MCF 10A (cell line): Measurements from ENCODE around the gene SGCG. TPM values are rescaled to one million over a fixed set of nuclear protein-coding genes. Genes with fewer than 3 reads are reported as not detected.

Experiments used
- BruUV-seq: library from RNA; stranded (reverse); fragments of 400-500 nt; replicated peaks from 2 replicates; lab custom pipeline; 2021; lab: Mats Ljungman, UMichigan
- CTCF ChIA-PET: fragments of 300-600 bp; sonication (Branson Sonifier 250); formaldehyde crosslinking; extraction: SDS; loops from one replicate; lab custom pipeline; 2021; ENCODE audit warnings: antibody characterized with exemption, inconsistent platforms; lab: Yijun Ruan, JAX
- POLR2A ChIA-PET: fragments of 300-600, 350-650 bp; sonication (Branson Sonifier 250); formaldehyde crosslinking; extraction: SDS; loops from one replicate; lab custom pipeline; 2020; ENCODE audit warnings: antibody characterized with exemption, inconsistent platforms; lab: Yijun Ruan, JAX
- DNase-seq: peaks from one replicate; pipeline ENCODE4 v3.0.0-alpha.2; 2018; ENCODE audit not compliant: unreplicated experiment
- H3K27ac Mint-ChIP-seq: one replicate; pipeline ENCODE4 v1.8.0; 2022; ENCODE audit warnings: mild to moderate bottlenecking, low read depth, mixed read lengths; ENCODE audit not compliant: unreplicated experiment
- H3K27me3 Mint-ChIP-seq: one replicate; pipeline ENCODE4 v1.8.0; 2022; ENCODE audit warnings: mixed read lengths; ENCODE audit not compliant: insufficient read depth, unreplicated experiment
- H3K36me3 Mint-ChIP-seq: one replicate; pipeline ENCODE4 v1.8.0; 2022; ENCODE audit warnings: mild to moderate bottlenecking, moderate library complexity, mixed read lengths; ENCODE audit not compliant: insufficient read depth, unreplicated experiment
- H3K4me1 Mint-ChIP-seq: one replicate; pipeline ENCODE4 v1.8.0; 2022; ENCODE audit warnings: mixed read lengths; ENCODE audit not compliant: insufficient read depth, unreplicated experiment
- H3K4me3 Mint-ChIP-seq: one replicate; pipeline ENCODE4 v1.8.0; 2022; ENCODE audit warnings: mild to moderate bottlenecking, moderate library complexity, mixed read lengths; ENCODE audit not compliant: unreplicated experiment
- H3K9me3 Mint-ChIP-seq: one replicate; pipeline ENCODE4 v1.8.0; 2022; ENCODE audit warnings: mixed read lengths; ENCODE audit not compliant: unreplicated experiment
- intact Hi-C: fragments of 100-400 bp; cut with micrococcal nuclease; formaldehyde crosslinking; loops from 2 replicates; pipeline ENCODE4 v1.14.1; 2022
- total RNA-seq: library from RNA; stranded (reverse); gene quantifications from 2 replicates; pipeline ENCODE4 v1.2.3, GENCODE V29; 2022
- TF ChIP-seq, protein P1 (sequence below): fragments of 200-600 bp; IDR thresholded peaks from one replicate; pipeline ENCODE4 v1.8.0; 2022; ENCODE audit warnings: antibody characterized with exemption, mild to moderate bottlenecking; ENCODE audit not compliant: unreplicated experiment

The SGCG gene
- total RNA-seq, 1 experiment from 2014 or later, result not detected

DNA sequence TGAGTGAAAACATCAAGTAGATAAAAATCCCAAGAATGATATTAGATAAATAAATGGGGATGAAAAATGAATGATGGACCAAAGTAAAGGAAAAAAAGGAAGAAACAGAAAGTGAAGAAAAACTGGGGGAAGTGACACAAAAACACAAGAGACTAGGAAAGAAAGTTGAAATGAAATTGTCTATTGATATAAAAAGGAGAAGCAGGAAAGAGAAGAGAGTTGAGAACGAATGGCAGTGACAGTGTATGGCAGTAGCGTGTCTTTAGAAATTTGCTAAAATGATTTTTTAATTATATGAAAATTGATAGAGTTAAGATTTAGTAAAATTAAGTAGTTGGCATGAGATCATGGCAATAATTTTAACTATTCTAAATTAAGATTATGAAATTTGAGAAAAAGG, 36.3 kb upstream of the SGCG start:
- intact Hi-C loops, result no loop called here
- no peak overlapping the region for H3K4me3 Mint-ChIP-seq
- TF ChIP-seq, protein P1, sequence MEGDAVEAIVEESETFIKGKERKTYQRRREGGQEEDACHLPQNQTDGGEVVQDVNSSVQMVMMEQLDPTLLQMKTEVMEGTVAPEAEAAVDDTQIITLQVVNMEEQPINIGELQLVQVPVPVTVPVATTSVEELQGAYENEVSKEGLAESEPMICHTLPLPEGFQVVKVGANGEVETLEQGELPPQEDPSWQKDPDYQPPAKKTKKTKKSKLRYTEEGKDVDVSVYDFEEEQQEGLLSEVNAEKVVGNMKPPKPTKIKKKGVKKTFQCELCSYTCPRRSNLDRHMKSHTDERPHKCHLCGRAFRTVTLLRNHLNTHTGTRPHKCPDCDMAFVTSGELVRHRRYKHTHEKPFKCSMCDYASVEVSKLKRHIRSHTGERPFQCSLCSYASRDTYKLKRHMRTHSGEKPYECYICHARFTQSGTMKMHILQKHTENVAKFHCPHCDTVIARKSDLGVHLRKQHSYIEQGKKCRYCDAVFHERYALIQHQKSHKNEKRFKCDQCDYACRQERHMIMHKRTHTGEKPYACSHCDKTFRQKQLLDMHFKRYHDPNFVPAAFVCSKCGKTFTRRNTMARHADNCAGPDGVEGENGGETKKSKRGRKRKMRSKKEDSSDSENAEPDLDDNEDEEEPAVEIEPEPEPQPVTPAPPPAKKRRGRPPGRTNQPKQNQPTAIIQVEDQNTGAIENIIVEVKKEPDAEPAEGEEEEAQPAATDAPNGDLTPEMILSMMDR, result no peak
- CTCF ChIA-PET, result no interaction called here
- no TSS peak for BruUV-seq
- H3K36me3 Mint-ChIP-seq, result no peaks in the 10 kb centered on the region
- H3K27me3 Mint-ChIP-seq, result no peaks in the 10 kb centered on the region
- peaks cover 18% of the 10 kb centered on the region for H3K4me1 Mint-ChIP-seq
- DNase-seq, result no peak
- H3K9me3 Mint-ChIP-seq, result no peaks in the 10 kb centered on the region
- no peak overlapping the region for H3K27ac Mint-ChIP-seq
- POLR2A ChIA-PET, result no interaction called here

DNA sequence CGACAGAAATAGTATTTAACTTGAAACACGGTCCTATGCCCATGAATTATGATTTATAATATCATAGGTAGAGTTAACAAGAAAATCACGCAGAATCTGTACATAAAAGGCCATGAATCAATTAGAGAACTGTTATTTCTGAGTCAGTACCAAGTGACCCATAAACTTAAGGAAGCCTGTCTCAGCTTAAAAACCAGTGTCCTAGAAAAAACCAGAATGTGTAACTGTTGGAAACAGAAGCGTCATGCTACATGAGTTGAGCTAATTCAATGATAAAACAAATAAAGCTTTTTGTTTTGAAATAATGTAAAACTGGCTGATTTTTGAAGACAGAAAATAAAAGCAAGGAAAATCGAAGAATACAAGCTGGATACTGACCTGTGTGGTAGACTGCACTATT, 34.8 kb upstream of the SGCG start:
- BruUV-seq, result no TSS peak
- POLR2A ChIA-PET, result interaction anchor here (1.2 kb wide), 1 partner anchor 16 kb away, joined by 3 read pairs; no protein-coding TSS in a partner anchor

DNA sequence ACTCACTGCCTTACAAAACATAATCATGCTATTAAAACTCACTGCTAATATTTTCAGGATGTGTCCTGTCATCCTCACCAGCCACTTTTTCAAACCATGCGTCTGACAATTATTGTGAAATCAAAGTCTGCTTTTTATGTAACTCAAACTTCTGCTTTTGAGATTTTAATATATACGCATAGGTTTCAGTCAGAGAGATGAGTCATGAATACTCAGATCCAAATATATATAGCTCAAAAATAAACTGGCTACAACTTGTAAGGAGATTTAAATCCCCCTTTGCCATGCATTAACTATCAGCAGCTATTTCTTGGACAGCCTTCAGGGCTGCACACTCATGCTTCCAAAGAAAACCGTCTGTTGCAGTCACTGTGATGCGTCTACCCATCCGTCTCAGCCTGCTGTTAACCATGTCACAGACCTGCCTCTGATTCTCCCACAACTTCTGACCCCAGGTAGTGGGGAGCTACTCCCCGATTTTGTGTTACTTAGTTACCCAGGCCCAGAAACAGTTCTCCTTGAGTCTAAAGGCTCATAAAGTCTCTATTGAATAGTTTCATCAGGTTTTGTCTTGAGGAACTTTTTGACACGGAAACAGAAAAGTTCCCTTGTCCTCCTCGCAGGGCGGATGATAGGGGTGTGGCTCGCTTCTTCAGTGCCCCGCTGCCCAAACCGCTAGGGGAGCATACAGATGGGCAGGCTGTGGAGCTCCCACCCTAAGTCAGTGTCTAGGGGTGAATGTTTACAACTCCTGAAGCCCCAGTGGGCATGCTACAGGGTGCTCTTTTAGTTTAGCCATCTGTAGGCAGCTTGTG, 33.8 kb upstream of the SGCG start:
- H3K36me3 Mint-ChIP-seq, result no peaks in the 10 kb centered on the region
- no peak overlapping the region for H3K27ac Mint-ChIP-seq
- TF ChIP-seq, protein P1, result no peak
- H3K27me3 Mint-ChIP-seq, result no peaks in the 10 kb centered on the region
- POLR2A ChIA-PET, result interaction anchor here (1.2 kb wide), 1 partner anchor 17 kb away, joined by 3 read pairs; no protein-coding TSS in a partner anchor
- CTCF ChIA-PET, result interaction anchor here (1.0 to 1.1 kb wide), 2 partner anchors 15 to 23 kb away, joined by 3 to 4 read pairs; no protein-coding TSS in a partner anchor
- H3K4me3 Mint-ChIP-seq, result no peak overlapping the region
- DNase-seq, result no peak
- H3K4me1 Mint-ChIP-seq, result peaks cover 11% of the 10 kb centered on the region
- BruUV-seq, result no TSS peak
- intact Hi-C loops, result no loop called here
- H3K9me3 Mint-ChIP-seq, result no peaks in the 10 kb centered on the region

More for the DNA sequence above, 34.8 kb upstream of the SGCG start:
- Mint-ChIP-seq H3K27me3 (no peaks in the 10 kb centered on the region), H3K4me1 (peaks cover 11% of the 10 kb centered on the region), H3K9me3 (no peaks in the 10 kb centered on the region), H3K4me3 (no peak overlapping the region), H3K36me3 (no peaks in the 10 kb centered on the region), H3K27ac (no peak overlapping the region)
- intact Hi-C loops, result no loop called here
- TF ChIP-seq, protein P1, result no peak
- DNase-seq, result no peak
- CTCF ChIA-PET, result interaction anchor here (1.1 to 1.2 kb wide), 2 partner anchors 11 to 24 kb away, joined by 4 read pairs; no protein-coding TSS in a partner anchor

DNA sequence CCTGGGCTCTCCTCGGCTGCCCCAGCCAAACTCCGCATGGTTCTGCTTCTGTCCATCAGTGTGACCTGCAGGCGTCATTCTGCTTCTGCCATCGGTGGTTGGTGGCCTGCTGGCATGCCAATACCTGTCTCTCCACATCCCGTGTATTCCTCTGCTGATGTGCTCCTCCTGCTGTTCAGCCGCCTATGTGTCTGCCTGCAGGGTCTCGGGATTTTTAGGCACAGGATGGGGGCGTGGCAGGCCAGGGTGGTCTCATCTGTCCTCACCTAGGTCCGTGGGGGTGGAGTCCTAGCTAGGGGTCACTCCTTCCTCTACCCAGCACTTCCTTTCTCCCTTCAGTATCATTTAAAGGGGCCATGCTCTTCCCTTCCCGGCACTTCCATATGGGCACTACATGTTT, 33.0 kb upstream of the SGCG start:
- POLR2A ChIA-PET, result no interaction called here
- TF ChIP-seq, protein P1, result no peak
- Mint-ChIP-seq H3K9me3 (no peaks in the 10 kb centered on the region), H3K4me1 (peaks cover 11% of the 10 kb centered on the region), H3K36me3 (no peaks in the 10 kb centered on the region), H3K4me3 (no peak overlapping the region), H3K27ac (no peak overlapping the region), H3K27me3 (no peaks in the 10 kb centered on the region)
- no peak for DNase-seq
- CTCF ChIA-PET, result interaction anchor here (1.0 kb wide), 1 partner anchor 14 kb away, joined by 3 read pairs; no protein-coding TSS in a partner anchor
- intact Hi-C loops, result no loop called here
- no TSS peak for BruUV-seq
